Measurements from ENCODE around the gene NR1D2.

NR1D2 gene

GRCh38 chr3:23944007-23944783 lies 891 bp upstream of the NR1D2 start:
- H3K27me3 Mint-ChIP-seq: peaks cover 10% of the 10 kb centered on the region
- peak overlapping the region; percentile 79 for H3K4me3 Mint-ChIP-seq
- DNase-seq: no peak
- H3K9me3 Mint-ChIP-seq: no peaks in the 10 kb centered on the region
- H3K36me3 Mint-ChIP-seq (ENCODE audit: low read depth): no peaks in the 10 kb centered on the region
- ATAC-seq: no peak
- H3K4me1 Mint-ChIP-seq: peaks cover 32% of the 10 kb centered on the region
- H3K27ac Mint-ChIP-seq: peak overlapping the region; percentile 70

GRCh38 chr3:23945663-23945912 lies 502 bp downstream of the NR1D2 start:
- H3K4me3 Mint-ChIP-seq: no peak overlapping the region
- DNase-seq (no peak), ATAC-seq (no peak)
- H3K9me3 Mint-ChIP-seq: no peaks in the 10 kb centered on the region
- peaks cover 10% of the 10 kb centered on the region for H3K27me3 Mint-ChIP-seq
- no peak overlapping the region for H3K27ac Mint-ChIP-seq
- H3K36me3 Mint-ChIP-seq (ENCODE audit: low read depth): no peaks in the 10 kb centered on the region
- peaks cover 45% of the 10 kb centered on the region for H3K4me1 Mint-ChIP-seq

GRCh38 chr3:23945913-23946687 lies 1.0 kb downstream of the NR1D2 start:
- peaks cover 10% of the 10 kb centered on the region for H3K27me3 Mint-ChIP-seq
- H3K4me1 Mint-ChIP-seq: peaks cover 51% of the 10 kb centered on the region
- no peaks in the 10 kb centered on the region for H3K36me3 Mint-ChIP-seq (ENCODE audit: low read depth)

GRCh38 chr3:23948761-23949160 lies 3.7 kb downstream of the NR1D2 start:
- peaks cover 6% of the 10 kb centered on the region for H3K27me3 Mint-ChIP-seq
- DNase-seq (no peak), ATAC-seq (no peak)
- H3K4me1 Mint-ChIP-seq: peaks cover 75% of the 10 kb centered on the region
- no peak overlapping the region for H3K4me3 Mint-ChIP-seq
- H3K27ac Mint-ChIP-seq: no peak overlapping the region
- no peaks in the 10 kb centered on the region for H3K36me3 Mint-ChIP-seq (ENCODE audit: low read depth)
- no peaks in the 10 kb centered on the region for H3K9me3 Mint-ChIP-seq

More at GRCh38 chr3:23945913-23946687, 1.0 kb downstream of the NR1D2 start:
- Mint-ChIP-seq H3K9me3 (no peaks in the 10 kb centered on the region), H3K4me3 (peak overlapping the region; percentile 86), H3K27ac (peak overlapping the region; percentile 92)
- ATAC-seq (peak; percentile 76), DNase-seq (peak; percentile 97)

DNA sequence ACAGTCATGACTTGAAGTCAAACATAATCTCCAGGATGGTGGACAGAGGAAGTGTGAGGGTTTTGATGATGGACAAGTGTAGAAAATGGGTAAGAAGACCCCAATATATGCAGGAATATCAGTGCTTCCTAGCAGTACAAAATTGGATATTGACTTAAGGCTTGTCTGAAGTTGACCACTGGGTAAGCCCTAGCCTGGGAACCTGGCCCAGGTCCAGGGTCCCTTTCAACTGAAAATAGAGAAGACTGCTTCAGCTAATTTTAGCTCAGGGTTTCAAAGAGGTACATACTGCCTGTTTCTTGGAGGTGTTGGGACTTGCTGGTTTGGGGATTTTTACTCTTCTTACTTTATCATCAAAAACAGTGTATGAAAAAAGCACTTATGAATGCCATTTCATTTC lies 4.7 kb downstream of the NR1D2 start:
- H3K36me3 Mint-ChIP-seq (ENCODE audit: low read depth): peaks cover 3% of the 10 kb centered on the region
- peaks cover 74% of the 10 kb centered on the region for H3K4me1 Mint-ChIP-seq
- DNase-seq: no peak
- no peak for ATAC-seq
- peak overlapping the region; percentile 71 for H3K4me3 Mint-ChIP-seq
- H3K27me3 Mint-ChIP-seq: no peaks in the 10 kb centered on the region
- H3K9me3 Mint-ChIP-seq: no peaks in the 10 kb centered on the region
- H3K27ac Mint-ChIP-seq: peak overlapping the region; percentile 73

DNA sequence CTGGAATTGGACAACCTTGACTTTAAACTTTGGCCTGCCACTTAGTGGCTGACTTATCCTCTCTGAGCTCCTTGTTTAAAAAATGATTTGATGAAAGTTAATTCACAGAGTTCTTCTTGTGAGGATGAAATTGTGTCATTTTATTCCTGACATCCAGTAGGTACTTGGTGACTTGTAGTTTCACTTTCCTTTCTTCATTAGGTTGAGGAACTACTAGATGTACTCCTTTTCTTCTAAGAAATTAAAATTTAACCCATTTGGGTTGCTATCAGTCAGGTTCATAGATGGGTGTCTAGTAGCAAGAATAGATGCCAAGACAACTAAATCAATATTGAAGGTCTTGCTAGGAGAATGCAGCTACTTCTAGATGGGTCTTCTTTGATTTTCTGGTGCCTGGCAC lies 5.2 kb downstream of the NR1D2 start:
- H3K4me3 Mint-ChIP-seq: peak overlapping the region; percentile 71
- no peaks in the 10 kb centered on the region for H3K27me3 Mint-ChIP-seq
- H3K4me1 Mint-ChIP-seq: peaks cover 75% of the 10 kb centered on the region
- H3K27ac Mint-ChIP-seq: peak overlapping the region; percentile 73
- peaks cover 8% of the 10 kb centered on the region for H3K36me3 Mint-ChIP-seq (ENCODE audit: low read depth)
- ATAC-seq: no peak
- DNase-seq: no peak
- no peaks in the 10 kb centered on the region for H3K9me3 Mint-ChIP-seq

DNA sequence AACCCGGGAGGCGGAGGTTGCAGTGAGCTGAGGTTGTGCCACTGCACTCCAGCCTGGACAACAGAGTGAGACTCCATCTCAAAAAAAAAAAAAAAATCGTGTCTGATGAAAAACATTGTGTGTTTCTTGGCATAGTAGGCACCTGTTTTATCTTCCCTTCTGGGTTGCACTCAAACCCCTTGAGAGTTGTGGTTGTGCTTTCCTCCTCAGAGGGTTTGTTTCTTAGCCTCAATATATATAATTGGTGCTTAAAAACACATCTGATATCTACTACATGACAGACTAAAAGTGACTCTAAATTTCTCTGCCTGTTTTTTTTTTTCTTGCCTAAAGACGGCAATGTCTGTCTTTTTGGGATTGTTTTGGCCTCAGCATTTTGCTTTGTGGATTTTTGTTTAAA lies 7.6 kb downstream of the NR1D2 start:
- Mint-ChIP-seq H3K36me3 (ENCODE audit: low read depth) (peaks cover 13% of the 10 kb centered on the region), H3K27ac (no peak overlapping the region), H3K4me1 (peaks cover 64% of the 10 kb centered on the region), H3K4me3 (no peak overlapping the region), H3K27me3 (no peaks in the 10 kb centered on the region), H3K9me3 (no peaks in the 10 kb centered on the region)
- DNase-seq: no peak
- no peak for ATAC-seq

- DNase-seq: no peak
- peaks cover 64% of the 10 kb centered on the region for H3K4me1 Mint-ChIP-seq
- H3K4me3 Mint-ChIP-seq: no peak overlapping the region
- H3K36me3 Mint-ChIP-seq (ENCODE audit: low read depth): peaks cover 13% of the 10 kb centered on the region
- H3K9me3 Mint-ChIP-seq: no peaks in the 10 kb centered on the region
- no peak overlapping the region for H3K27ac Mint-ChIP-seq
- no peaks in the 10 kb centered on the region for H3K27me3 Mint-ChIP-seq
- no peak for ATAC-seq
These were observed 8.4 kb downstream of the NR1D2 start for GRCh38 chr3:23953523-23953922.

DNA sequence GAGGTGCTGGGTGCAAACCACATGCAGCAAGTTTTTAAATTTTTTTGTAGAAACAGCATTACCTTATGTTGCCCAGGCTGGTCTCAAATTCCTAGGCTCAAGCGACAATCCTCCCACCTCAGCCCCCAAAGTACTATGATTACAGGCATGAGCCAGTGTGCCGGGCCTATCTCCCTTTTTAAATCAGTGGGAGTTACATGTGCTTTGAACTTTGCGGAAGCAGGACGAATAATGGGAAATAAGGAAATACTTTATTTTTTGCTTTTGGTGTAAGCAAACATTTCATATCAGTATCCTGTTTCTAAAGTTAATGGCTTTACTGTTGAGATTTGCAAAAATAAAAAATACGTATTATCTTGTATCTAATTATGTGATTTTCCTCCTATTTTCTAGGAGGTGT lies 9.1 kb downstream of the NR1D2 start:
- Mint-ChIP-seq H3K36me3 (ENCODE audit: low read depth) (peaks cover 13% of the 10 kb centered on the region), H3K27me3 (no peaks in the 10 kb centered on the region), H3K9me3 (no peaks in the 10 kb centered on the region), H3K4me1 (peaks cover 66% of the 10 kb centered on the region), H3K27ac (no peak overlapping the region), H3K4me3 (no peak overlapping the region)
- no peak for ATAC-seq
- no peak for DNase-seq

DNA sequence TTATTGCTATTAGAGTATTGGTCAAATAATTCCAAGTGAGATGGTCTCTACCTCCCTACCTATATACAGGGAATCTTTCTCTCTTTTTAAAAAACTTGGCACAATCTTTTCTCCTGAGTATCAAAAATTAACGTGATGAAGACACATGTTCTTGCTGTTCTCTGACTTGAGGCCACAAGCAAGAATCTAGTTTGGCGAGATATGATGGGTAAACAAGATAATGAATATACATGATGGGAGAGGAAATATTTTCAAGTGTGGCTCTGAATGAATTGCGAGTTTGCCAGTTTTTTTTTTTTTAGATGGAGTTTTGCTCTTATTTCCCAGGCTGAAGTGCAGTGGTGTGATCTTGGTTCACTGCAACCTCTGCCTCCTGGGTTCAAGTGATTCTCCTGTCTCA lies 11.6 kb downstream of the NR1D2 start:
- no peak for ATAC-seq
- no peaks in the 10 kb centered on the region for H3K9me3 Mint-ChIP-seq
- no peaks in the 10 kb centered on the region for H3K27me3 Mint-ChIP-seq
- H3K36me3 Mint-ChIP-seq (ENCODE audit: low read depth): peaks cover 21% of the 10 kb centered on the region
- H3K27ac Mint-ChIP-seq: no peak overlapping the region
- H3K4me3 Mint-ChIP-seq: no peak overlapping the region
- peaks cover 47% of the 10 kb centered on the region for H3K4me1 Mint-ChIP-seq
- no peak for DNase-seq

- Mint-ChIP-seq H3K9me3 (no peaks in the 10 kb centered on the region), H3K4me1 (peaks cover 27% of the 10 kb centered on the region), H3K36me3 (ENCODE audit: low read depth) (peaks cover 31% of the 10 kb centered on the region), H3K27me3 (no peaks in the 10 kb centered on the region), H3K27ac (peak overlapping the region; percentile 21), H3K4me3 (peak overlapping the region; percentile 15)
- DNase-seq (no peak), ATAC-seq (peak; percentile 95)
These were observed 14.2 kb downstream of the NR1D2 start for GRCh38 chr3:23959135-23959900.

DNA sequence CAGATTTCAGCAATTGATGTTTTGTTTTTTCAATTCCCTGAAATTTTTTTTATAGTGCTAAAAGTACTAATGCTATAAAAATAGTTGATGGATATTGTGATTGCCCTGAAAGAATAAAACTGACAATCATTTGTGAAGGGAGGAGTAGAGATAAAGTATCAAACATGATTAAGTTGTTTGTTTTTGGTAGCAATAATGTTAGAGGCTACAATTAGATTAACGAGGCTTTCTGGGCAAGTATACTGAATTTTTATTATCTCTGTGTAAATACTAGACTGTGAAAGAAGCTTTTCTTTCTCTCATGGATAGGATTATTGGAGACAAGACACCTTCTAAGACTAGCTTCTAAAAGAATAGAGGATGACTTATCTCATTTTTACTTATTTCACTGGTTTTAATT lies 15.6 kb downstream of the NR1D2 start:
- no peak overlapping the region for H3K27ac Mint-ChIP-seq
- ATAC-seq (no peak), DNase-seq (no peak)
- H3K27me3 Mint-ChIP-seq: no peaks in the 10 kb centered on the region
- no peak overlapping the region for H3K4me3 Mint-ChIP-seq
- peaks cover 23% of the 10 kb centered on the region for H3K4me1 Mint-ChIP-seq
- peaks cover 27% of the 10 kb centered on the region for H3K36me3 Mint-ChIP-seq (ENCODE audit: low read depth)
- H3K9me3 Mint-ChIP-seq: no peaks in the 10 kb centered on the region

GRCh38 chr3:23961066-23961465 lies 16.0 kb downstream of the NR1D2 start:
- peaks cover 28% of the 10 kb centered on the region for H3K36me3 Mint-ChIP-seq (ENCODE audit: low read depth)
- H3K9me3 Mint-ChIP-seq: no peaks in the 10 kb centered on the region
- peaks cover 23% of the 10 kb centered on the region for H3K4me1 Mint-ChIP-seq
- no peak overlapping the region for H3K4me3 Mint-ChIP-seq
- ATAC-seq: no peak
- no peaks in the 10 kb centered on the region for H3K27me3 Mint-ChIP-seq
- no peak overlapping the region for H3K27ac Mint-ChIP-seq
- DNase-seq: no peak

DNA sequence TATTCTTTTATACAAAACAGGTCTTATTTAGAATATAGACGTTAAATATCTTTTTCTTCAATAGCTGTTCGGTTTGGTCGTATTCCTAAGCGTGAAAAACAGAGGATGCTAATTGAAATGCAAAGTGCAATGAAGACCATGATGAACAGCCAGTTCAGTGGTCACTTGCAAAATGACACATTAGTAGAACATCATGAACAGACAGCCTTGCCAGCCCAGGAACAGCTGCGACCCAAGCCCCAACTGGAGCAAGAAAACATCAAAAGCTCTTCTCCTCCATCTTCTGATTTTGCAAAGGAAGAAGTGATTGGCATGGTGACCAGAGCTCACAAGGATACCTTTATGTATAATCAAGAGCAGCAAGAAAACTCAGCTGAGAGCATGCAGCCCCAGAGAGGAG lies 16.8 kb downstream of the NR1D2 start:
- Mint-ChIP-seq H3K27ac (no peak overlapping the region), H3K27me3 (no peaks in the 10 kb centered on the region)
- ATAC-seq: no peak

More for the DNA sequence above, 16.8 kb downstream of the NR1D2 start:
- peaks cover 27% of the 10 kb centered on the region for H3K36me3 Mint-ChIP-seq (ENCODE audit: low read depth)
- H3K4me1 Mint-ChIP-seq: peaks cover 19% of the 10 kb centered on the region
- no peak overlapping the region for H3K4me3 Mint-ChIP-seq
- no peak for DNase-seq
- no peaks in the 10 kb centered on the region for H3K9me3 Mint-ChIP-seq

Measured in activated naive CD8-positive, alpha-beta T cell treated with anti-CD3 and anti-CD28 coated beads, Interleukin-2, amount 50 U/mL, for 24 hours (primary cell).